Ovary (tissue), 10 donors: ENCODE measurements around the gene OTUD3. TPM values are rescaled to one million over a fixed set of nuclear protein-coding genes. Genes with fewer than 3 reads are reported as not detected.
A peak's percentile ranks its signal among the peaks of the same experiment; 100 is the strongest.

Experiments
- DNase-seq, 5 donors: peaks; one replicate each; pipeline ENCODE4 v3.0.0-alpha.2; 2019 to 2020
- H3K27ac ChIP-seq, 2 donors: fragments of 200-600 bp; one replicate each; pipeline versions ENCODE4 v1.5.1 to v1.8.0; 2019 to 2022
- H3K27me3 ChIP-seq: fragments of 200-600 bp; one replicate; pipeline ENCODE4 v1.8.0; 2022
- H3K36me3 ChIP-seq: fragments of 200-600 bp; sonication (generic); one replicate; pipeline ENCODE4 v1.5.1; 2019
- H3K4me1 ChIP-seq: one replicate; pipeline ENCODE4 v1.8.1; 2013; ENCODE audit warnings: mild to moderate bottlenecking, moderate library complexity; ENCODE audit not compliant: insufficient read depth
- H3K4me3 ChIP-seq: fragments of 200-600 bp; sonication (generic); one replicate; pipeline ENCODE4 v1.5.1; 2017
- H3K9me3 ChIP-seq, 2 donors: fragments of 200-600 bp in 1 of 2; sonication (generic) in 1 of 2; one replicate each; pipeline versions ENCODE4 v1.5.1 to v1.8.1; 2013 to 2019; ENCODE audit warnings: mild to moderate bottlenecking in 1 of 2, moderate library complexity in 1 of 2
- CTCF ChIP-seq, 3 donors: fragments of 450-650 bp in 2 of 3; fragments of 200-600 bp in 1 of 3; IDR thresholded peaks; one replicate each; pipeline versions ENCODE4 v1.5.1 to v1.8.0; 2016 to 2022; ENCODE audit warnings: antibody characterized with exemption in 3 of 3, mild to moderate bottlenecking in 1 of 3
- EP300 ChIP-seq: sonication (generic); formaldehyde crosslinking; IDR thresholded peaks from one replicate; pipeline ENCODE4 v1.6.1; 2017; ENCODE audit warnings: antibody characterized with exemption
- POLR2A ChIP-seq: fragments of 450-650 bp; IDR thresholded peaks from one replicate; pipeline ENCODE4 v1.6.1; 2017; ENCODE audit warnings: antibody characterized with exemption, mild to moderate bottlenecking, moderate library complexity
- WGBS, 3 donors: extraction: QIAGEN DNeasy Blood & Tissue Kit in 1 of 3; methylation state at CpG; one replicate each; pipeline versions ENCODE4 v1.1.5 to v1.1.7; 2013 to 2017; 5-methylcytosine and 5-hydroxymethylcytosine counted together
- intact Hi-C, 4 donors: fragments of 100-400 bp; cut with DNase I; formaldehyde crosslinking; loops; one replicate each; pipeline versions ENCODE4 v1.11.0 to v1.15.1; 2022 to 2023
- long read RNA-seq, 3 donors: library from polyadenylated mRNA in 2 of 3; unstranded in 2 of 3; transcript quantifications; one replicate each; pipeline ENCODE4 v2.0.0 and lab custom pipeline, GENCODE V29; 2021 to 2026
- polyA plus RNA-seq, 2 donors: library from polyadenylated mRNA; stranded (reverse); fragments of 200-250 nt in 1 of 2; fragments of 350-450 nt in 1 of 2; fragmentation: Illumina TruSeq in 1 of 2; extraction: RNeasy Lipid Tissue Mini Kit (QIAGEN cat#74804) in 1 of 2; gene quantifications; one replicate each; pipeline ENCODE4 v1.2.3, GENCODE V29; 2013 to 2014
- total RNA-seq, 7 donors: library from RNA; depleted of rRNA in 2 of 7; stranded (reverse); fragments of >200 nt in 2 of 7; fragmentation: NEBNext Ultra II Directional in 3 of 7; extraction: Animal tissue kit (Norgen Biotek cat#: 25700) in 3 of 7; gene quantifications; one replicate each; pipeline versions ENCODE4 v1.1.0 to v1.2.4, GENCODE V29; 2016 to 2023
- donor health status: DM: no; HTN: no; CAD: no; lungs with moderate emphysema.
- donor health status: DM: no; HTN: no; CAD: no.
- donor health status: Bipolar disorder and iron deficiency.
- donor health status: DM: yes; HTN: yes; CAD: no.
- donor health status: DM: no; HTN: no; CAD: no.
- donor health status: DM: yes; HTN: yes; CAD: no.

The OTUD3 gene
- total RNA-seq = 10 to 100 TPM in 4 of 7 donors, 1 to 10 TPM in 3; 3.8 to 19.7 (median 10.1) TPM
- polyA plus RNA-seq = 1 to 10 TPM; 3.0 to 6.9 TPM
- long read RNA-seq, donor 1, partial matches to known transcripts = 0 of 1 reads
- long read RNA-seq, donor 1, other reads (novel, unspliced or antisense) = 1 of 1 reads
- long read RNA-seq, donor 2, full-length matches to known transcripts = 2 of 2 reads
- long read RNA-seq, donor 2, partial matches to known transcripts = 0 of 2 reads
- long read RNA-seq, donor 2, other reads (novel, unspliced or antisense) = 0 of 2 reads
- long read RNA-seq, donor 3, full-length matches to known transcripts = 2 of 3 reads
- long read RNA-seq, donor 3, partial matches to known transcripts = 0 of 3 reads
- long read RNA-seq, donor 3, other reads (novel, unspliced or antisense) = 1 of 3 reads

- peak within 1 kb of the TSS; percentile 66 to 80 for H3K27ac ChIP-seq
- TF ChIP-seq EP300 (no peak), CTCF (IDR thresholded peaks at IDR 0.05) (peak; percentile 88 to 96 (median 95)), POLR2A (peak; percentile 90)
- intact Hi-C loops = loop anchor here in 1 of 4 donors (5.0 kb wide), 1 partner anchor 85 kb away; the partner anchor contains the start of gene TMCO4
These were observed at the start of gene OTUD3 for GRCh38 chr1:19882111-19883071. Gene OTUD3, plus strand, starts transcription at chr1:19882395. Its CDS starts 119 bp downstream, at chr1:19882514.

GRCh38 chr1:19835578-19835977, 46.6 kb upstream of the OTUD3 start:
- TF ChIP-seq POLR2A = no peak
- no peak for TF ChIP-seq EP300
- TF ChIP-seq CTCF (IDR thresholded peaks at IDR 0.05) = no peak
- Histone ChIP-seq H3K4me3 (no peak overlapping the region), H3K27ac (no peak overlapping the region), H3K36me3 (no peaks in the 10 kb centered on the region), H3K9me3 (no peaks in the 10 kb centered on the region), H3K27me3 (no peaks in the 10 kb centered on the region), H3K4me1 (no peaks in the 10 kb centered on the region)
- WGBS, 3 donors = 89 to 93% (median 91%) methylated on average over 4 of the region's 4 CpGs
- intact Hi-C loops = no loop called here
- no peak for DNase-seq

More at GRCh38 chr1:19882111-19883071, at the start of gene OTUD3:
- no peaks in the 10 kb centered on the region for H3K27me3 ChIP-seq
- peaks cover 8% of the 10 kb centered on the region for H3K4me1 ChIP-seq
- H3K4me3 ChIP-seq = peak within 1 kb of the TSS; percentile 73
- peak; percentile 94 to 95 (median 95) for DNase-seq
- 0 to 1% (median 1%) methylated on average over 57 to 97 of the region's 97 CpGs for WGBS, 3 donors
- no peaks in the 10 kb centered on the region for H3K9me3 ChIP-seq
- no peaks in the 10 kb centered on the region for H3K36me3 ChIP-seq

- TF ChIP-seq POLR2A (no peak), EP300 (no peak)
- H3K27me3 ChIP-seq = no peaks in the 10 kb centered on the region
- no peak overlapping the region for H3K4me3 ChIP-seq
- 64 to 83% (median 77%) methylated on average over 2 of the region's 2 CpGs for WGBS, 3 donors
- intact Hi-C loops = no loop called here
- H3K9me3 ChIP-seq = no peaks in the 10 kb centered on the region
- H3K36me3 ChIP-seq = no peaks in the 10 kb centered on the region
- no peak overlapping the region for H3K27ac ChIP-seq
- no peak for DNase-seq
- no peaks in the 10 kb centered on the region for H3K4me1 ChIP-seq
These were observed 44.3 kb upstream of the OTUD3 start for GRCh38 chr1:19837866-19838265.

GRCh38 chr1:19840228-19840627, 42.0 kb upstream of the OTUD3 start:
- intact Hi-C loops = no loop called here
- no peak overlapping the region for H3K4me3 ChIP-seq
- no peaks in the 10 kb centered on the region for H3K9me3 ChIP-seq
- H3K27ac ChIP-seq = no peak overlapping the region
- TF ChIP-seq CTCF (IDR thresholded peaks at IDR 0.05) = no peak
- TF ChIP-seq POLR2A = no peak
- TF ChIP-seq EP300 = no peak
- peaks cover 5% of the 10 kb centered on the region for H3K4me1 ChIP-seq
- H3K36me3 ChIP-seq = no peaks in the 10 kb centered on the region
- H3K27me3 ChIP-seq = no peaks in the 10 kb centered on the region
- no peak for DNase-seq
